ENCODE results near the gene RAD21L1. TPM values are rescaled to one million over a fixed set of nuclear protein-coding genes. Genes with fewer than 3 reads are reported as not detected.

The RAD21L1 gene
- total and polyA plus RNA-seq, 2 donors (not counting 3 experiments of a cell fraction or from before 2014, with no cell fraction given): 0.06 TPM; not detected in 1

- intact Hi-C loops (cut with micrococcal nuclease) (no loop called here), dilution Hi-C loops (cut with MboI; ENCODE audit: extremely low pct_ligation_motif_present, low sequenced_read_pairs) (no loop called here)
- H3K27ac ChIP-seq (ENCODE audit: insufficient read depth, low read depth, low read length): no peak overlapping the region
- no peak overlapping the region for H2AFZ ChIP-seq (ENCODE audit: low read depth, low read length)
- no peaks in the 10 kb centered on the region for H3K9me3 ChIP-seq (replicated peaks; ENCODE audit: control insufficient read depth, insufficient read depth, low read length)
- H3K9me1 ChIP-seq (replicated peaks; ENCODE audit: control insufficient read depth, extremely low read depth, insufficient read depth, low read length): no peaks in the 10 kb centered on the region
- no peaks in the 10 kb centered on the region for H3K79me2 ChIP-seq (ENCODE audit: control insufficient read depth, insufficient read depth, low read length)
- H3K4me2 ChIP-seq (ENCODE audit: insufficient read depth, low read length): no peak overlapping the region
- FAIRE-seq (no peak), DNase-seq (ENCODE audit: low read depth, low spot score) (no peak)
- no peaks in the 10 kb centered on the region for H3K27me3 ChIP-seq (ENCODE audit: control insufficient read depth in 2 of 2, insufficient read depth in 2 of 2, low read length in 2 of 2)
- H3K4me1 ChIP-seq (ENCODE audit: control insufficient read depth, extremely low read depth, insufficient read depth, low read length): no peaks in the 10 kb centered on the region
- no peaks in the 10 kb centered on the region for H4K20me1 ChIP-seq (replicated peaks; ENCODE audit: control insufficient read depth, extremely low read depth, insufficient read depth, low read length)
- POLR2A ChIA-PET: no interaction called here
- CTCF ChIA-PET: interaction anchor here (0.5 kb wide), 1 partner anchor 142 kb away, joined by 3 read pairs; no protein-coding TSS in a partner anchor
- H3K4me3 ChIP-seq (replicated peaks in 1 of 3; ENCODE audit: insufficient read depth in 1 of 3, low read depth in 1 of 3, low read length in 3 of 3): no peak overlapping the region
- H3K9ac ChIP-seq (replicated peaks; ENCODE audit: extremely low read depth, insufficient read depth, low read length): no peak overlapping the region
- no peaks in the 10 kb centered on the region for H3K36me3 ChIP-seq (ENCODE audit: control insufficient read depth in 2 of 2, extremely low read depth in 1 of 2, insufficient read depth in 2 of 2, low read length in 2 of 2)
- no TSS peak for BruUV-seq (replicated peaks)
- TF ChIP-seq POLR2A (IDR thresholded peaks at IDR 0.05; ENCODE audit: low read depth, low read length) (no peak), GATA2 (IDR thresholded peaks at IDR 0.05; ENCODE audit: insufficient read depth, insufficient read length, low read depth, low read length) (no peak), JUN (IDR thresholded peaks at IDR 0.05; ENCODE audit: borderline replicate concordance, insufficient read depth, insufficient read length, low read depth) (no peak), MYC (IDR thresholded peaks at IDR 0.05; ENCODE audit: low read depth, low read length) (no peak), EZH2 (IDR thresholded peaks at IDR 0.05; ENCODE audit: borderline replicate concordance, low read depth, low read length, severe bottlenecking) (no peak), POLR2AphosphoS5 (IDR thresholded peaks at IDR 0.05; ENCODE audit: insufficient read depth, low read depth, low read length) (no peak), FOS (IDR thresholded peaks at IDR 0.05; ENCODE audit: borderline replicate concordance, insufficient read depth, low read length) (no peak)
- TF ChIP-seq, protein P1, sequence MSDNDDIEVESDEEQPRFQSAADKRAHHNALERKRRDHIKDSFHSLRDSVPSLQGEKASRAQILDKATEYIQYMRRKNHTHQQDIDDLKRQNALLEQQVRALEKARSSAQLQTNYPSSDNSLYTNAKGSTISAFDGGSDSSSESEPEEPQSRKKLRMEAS (IDR thresholded peaks at IDR 0.05; ENCODE audit: insufficient read depth, insufficient read length): no peak
- TF ChIP-seq, protein P2, sequence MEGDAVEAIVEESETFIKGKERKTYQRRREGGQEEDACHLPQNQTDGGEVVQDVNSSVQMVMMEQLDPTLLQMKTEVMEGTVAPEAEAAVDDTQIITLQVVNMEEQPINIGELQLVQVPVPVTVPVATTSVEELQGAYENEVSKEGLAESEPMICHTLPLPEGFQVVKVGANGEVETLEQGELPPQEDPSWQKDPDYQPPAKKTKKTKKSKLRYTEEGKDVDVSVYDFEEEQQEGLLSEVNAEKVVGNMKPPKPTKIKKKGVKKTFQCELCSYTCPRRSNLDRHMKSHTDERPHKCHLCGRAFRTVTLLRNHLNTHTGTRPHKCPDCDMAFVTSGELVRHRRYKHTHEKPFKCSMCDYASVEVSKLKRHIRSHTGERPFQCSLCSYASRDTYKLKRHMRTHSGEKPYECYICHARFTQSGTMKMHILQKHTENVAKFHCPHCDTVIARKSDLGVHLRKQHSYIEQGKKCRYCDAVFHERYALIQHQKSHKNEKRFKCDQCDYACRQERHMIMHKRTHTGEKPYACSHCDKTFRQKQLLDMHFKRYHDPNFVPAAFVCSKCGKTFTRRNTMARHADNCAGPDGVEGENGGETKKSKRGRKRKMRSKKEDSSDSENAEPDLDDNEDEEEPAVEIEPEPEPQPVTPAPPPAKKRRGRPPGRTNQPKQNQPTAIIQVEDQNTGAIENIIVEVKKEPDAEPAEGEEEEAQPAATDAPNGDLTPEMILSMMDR (IDR thresholded peaks at IDR 0.05; ENCODE audit: extremely low read depth in 1 of 2, insufficient read depth in 1 of 2, low read depth in 1 of 2, low read length in 2 of 2): no peak
Measured at GRCh38 chr20:1293641-1294379, 68.0 kb downstream of the RAD21L1 start.
